CD4-positive, alpha-beta T cell treated with Interleukin-2 at 100 ng/mL for 4 hours (primary cell): Measurements from ENCODE around the gene HLA-DQA2.
"Not testable (repeated sequence)": the region's sequence is repeated elsewhere in the genome, so short reads cannot be mapped to it uniquely, and the experiment has no call there.

ENCODE experiments used
- DNase-seq: peaks from one replicate; pipeline ENCODE4 v3.0.0-alpha.2; 2020; ENCODE audit warnings: low spot score

HLA-DQA2 gene

GRCh38 chr6:32779036-32779435 lies 37.8 kb downstream of the HLA-DQA2 start:
- no peak for DNase-seq

- not testable (repeated sequence) for DNase-seq
Observed at GRCh38 chr6:32782923-32783322, 41.7 kb downstream of the HLA-DQA2 start.

- peak; percentile 54 for DNase-seq
Observed at GRCh38 chr6:32785781-32786533, 44.8 kb downstream of the HLA-DQA2 start.

- no peak for DNase-seq
Observed at GRCh38 chr6:32790306-32790705, 49.1 kb downstream of the HLA-DQA2 start.

- no peak for DNase-seq
Observed at GRCh38 chr6:32792901-32793435, 51.8 kb downstream of the HLA-DQA2 start.

- DNase-seq: no peak
Observed at GRCh38 chr6:32794510-32794909, 53.3 kb downstream of the HLA-DQA2 start.
